Activated naive CD8-positive, alpha-beta T cell treated with anti-CD3 and anti-CD28 coated beads, Interleukin-2, amount 10 ng/mL, durations not matched to agents 7 days and 5 days (primary cell): ENCODE results near the gene ZNF628. TPM values are rescaled to one million over a fixed set of nuclear protein-coding genes. Genes with fewer than 3 reads are reported as not detected.

Experiments used
- total RNA-seq, 2 experiments: library from RNA; stranded (reverse); gene quantifications; one replicate each; pipeline ENCODE4 v1.2.3, GENCODE V29; 2021

Gene ZNF628
- total RNA-seq, 2 experiments from 2014 or later, result 9.4 to 11.5 TPM

Other genes with a start within 250 kb of the ZNF628 start
- 10 to 100 TPM; 18.8 to 19.4 TPM for gene TMEM86B, start 247.9 kb upstream of the ZNF628 start, total RNA-seq
- 100 to 1,000 TPM; 211 to 226 TPM for gene PPP6R1, start 217.6 kb upstream of the ZNF628 start, total RNA-seq
- 10 to 100 TPM; 19.5 to 20.3 TPM for gene HSPBP1, start 196.5 kb upstream of the ZNF628 start, total RNA-seq
- 1 to 10 TPM; 9.0 TPM for gene BRSK1, start 192.6 kb upstream of the ZNF628 start, total RNA-seq
- 1 to 10 TPM in 1 of 2 experiments, under 1 TPM in 1; 0.51 to 1.1 TPM for gene TMEM150B, start 151.3 kb upstream of the ZNF628 start, total RNA-seq
- gene KMT5C, start 136.7 kb upstream of the ZNF628 start, total RNA-seq, result 10 to 100 TPM; 26.4 to 28.5 TPM
- gene COX6B2, start 121.9 kb upstream of the ZNF628 start, total RNA-seq, result under 1 TPM in 1 of 2 experiments, not detected in 1; 0.55 TPM
- gene GARIN5B, start 113.4 kb upstream of the ZNF628 start, total RNA-seq, result not detected
- under 1 TPM; 0.53 to 0.60 TPM for gene IL11, start 106.2 kb upstream of the ZNF628 start, total RNA-seq
- not detected for gene TMEM190, start 99.8 kb upstream of the ZNF628 start, total RNA-seq
- gene TMEM238, start 92.3 kb upstream of the ZNF628 start, total RNA-seq, result 10 to 100 TPM; 17.0 to 19.8 TPM
- 1,000 to 10,000 TPM; 3,030 to 3,043 TPM for gene RPL28, start 90.7 kb upstream of the ZNF628 start, total RNA-seq
- gene UBE2S, start 68.8 kb upstream of the ZNF628 start, total RNA-seq, result 100 to 1,000 TPM; 184 to 203 TPM
- gene SHISA7, start 33.3 kb upstream of the ZNF628 start, total RNA-seq, result not detected
- 10 to 100 TPM; 13.7 to 16.8 TPM for gene ISOC2, start 15.0 kb upstream of the ZNF628 start, total RNA-seq
- not detected for gene C19orf85, start 11.9 kb upstream of the ZNF628 start, total RNA-seq
- 10 to 100 TPM; 14.5 to 15.0 TPM for gene NAT14, start 8.6 kb downstream of the ZNF628 start, total RNA-seq
- gene SSC5D, start 11.8 kb downstream of the ZNF628 start, total RNA-seq, result 1 to 10 TPM in 1 of 2 experiments, under 1 TPM in 1; 0.86 to 1.1 TPM
- gene SBK2, start 60.5 kb downstream of the ZNF628 start, total RNA-seq, result not detected
- gene SBK3, start 68.9 kb downstream of the ZNF628 start, total RNA-seq, result not detected
- 10 to 100 TPM; 10.1 to 10.4 TPM for gene ZNF579, start 104.2 kb downstream of the ZNF628 start, total RNA-seq
- 10 to 100 TPM; 16.0 to 18.4 TPM for gene FIZ1, start 122.9 kb downstream of the ZNF628 start, total RNA-seq
- 10 to 100 TPM; 25.2 to 26.6 TPM for gene ZNF524, start 123.7 kb downstream of the ZNF628 start, total RNA-seq
- 10 to 100 TPM; 18.3 to 18.6 TPM for gene ZNF865, start 129.0 kb downstream of the ZNF628 start, total RNA-seq
- gene ZNF784, start 147.9 kb downstream of the ZNF628 start, total RNA-seq, result 1 to 10 TPM; 6.3 to 7.6 TPM
- gene ZNF580, start 164.4 kb downstream of the ZNF628 start, total RNA-seq, result 10 to 100 TPM; 56.6 to 59.8 TPM
- gene ZNF581, start 167.0 kb downstream of the ZNF628 start, total RNA-seq, result 10 to 100 TPM; 28.6 to 31.7 TPM
- 10 to 100 TPM; 12.1 to 13.4 TPM for gene CCDC106, start 171.6 kb downstream of the ZNF628 start, total RNA-seq
- gene U2AF2, start 178.4 kb downstream of the ZNF628 start, total RNA-seq, result 100 to 1,000 TPM; 257 to 267 TPM
- 10 to 100 TPM; 55.3 to 58.2 TPM for gene EPN1, start 198.6 kb downstream of the ZNF628 start, total RNA-seq